PC-9 (cell line): ENCODE measurements around the gene CENPP. TPM values are rescaled to one million over a fixed set of nuclear protein-coding genes. Genes with fewer than 3 reads are reported as not detected.

ENCODE experiments used
- BruUV-seq: library from RNA; stranded (reverse); fragments of 400-500 nt; replicated peaks from 2 replicates; lab custom pipeline; 2021; lab: Mats Ljungman, UMichigan
- CTCF ChIA-PET: fragments of 300-600 bp; sonication (Branson Sonifier 250); formaldehyde crosslinking; loops from one replicate; lab custom pipeline; 2022; ENCODE audit warnings: antibody characterized with exemption; lab: Charles Lee
- POLR2A ChIA-PET: fragments of 300-600 bp; sonication (Branson Sonifier 250); formaldehyde crosslinking; loops from one replicate; lab custom pipeline; 2022; ENCODE audit warnings: antibody characterized with exemption; ENCODE audit not compliant: unreplicated experiment; lab: Charles Lee
- DNase-seq, 2 experiments: peaks; one replicate each; pipeline versions ENCODE4 v3.0.0 to v3.0.0-alpha.2; 2015 to 2022; ENCODE audit warnings: mixed read lengths in 1 of 2
- H2AFZ ChIP-seq: fragments of 200-600 bp; sonication (generic); 2 replicates; pipeline ENCODE4 v1.8.1; 2017; ENCODE audit warnings: antibody characterized with exemption
- H3F3A ChIP-seq: fragments of 200-600 bp; sonication (generic); 2 replicates; pipeline ENCODE4 v1.8.1; 2017; ENCODE audit warnings: antibody characterized with exemption, mild to moderate bottlenecking, low read depth; ENCODE audit not compliant: insufficient read depth
- H3K27ac ChIP-seq: fragments of 200-600 bp; sonication (generic); 2 replicates; pipeline ENCODE4 v1.6.1; 2016; ENCODE audit warnings: mixed run types
- H3K27me3 ChIP-seq: fragments of 200-600 bp; sonication (generic); 2 replicates; pipeline ENCODE4 v1.6.1; 2016; ENCODE audit warnings: low read depth, mixed run types; ENCODE audit not compliant: insufficient read depth
- H3K36me3 ChIP-seq: fragments of 200-600 bp; sonication (generic); 2 replicates; pipeline ENCODE4 v1.6.1; 2016; ENCODE audit warnings: low read depth, mixed run types
- H3K4me1 ChIP-seq: fragments of 200-600 bp; sonication (generic); replicated peaks from 2 replicates; pipeline ENCODE4 v1.6.1; 2016; ENCODE audit warnings: mixed run types; ENCODE audit not compliant: insufficient read depth
- H3K4me2 ChIP-seq: fragments of 200-600 bp; sonication (generic); 2 replicates; pipeline ENCODE4 v1.6.1; 2017; ENCODE audit warnings: mixed run types
- H3K4me3 ChIP-seq: fragments of 200-600 bp; sonication (generic); 2 replicates; pipeline ENCODE4 v1.6.1; 2016; ENCODE audit warnings: mixed run types
- H3K79me2 ChIP-seq: fragments of 200-600 bp; sonication (generic); 2 replicates; pipeline ENCODE4 v1.6.1; 2017; ENCODE audit warnings: low read depth, mixed run types
- H3K9me2 ChIP-seq: fragments of 200-600 bp; sonication (generic); 2 replicates; pipeline ENCODE4 v1.8.1; 2017; ENCODE audit warnings: mild to moderate bottlenecking; ENCODE audit not compliant: insufficient read depth
- H3K9me3 ChIP-seq: fragments of 200-600 bp; sonication (generic); 2 replicates; pipeline ENCODE4 v1.8.1; 2016; ENCODE audit warnings: low read depth; ENCODE audit not compliant: insufficient read depth
- H4K20me1 ChIP-seq: fragments of 200-600 bp; sonication (generic); 2 replicates; pipeline ENCODE4 v1.8.1; 2017; ENCODE audit not compliant: insufficient read depth
- EZH2 ChIP-seq: fragments of 200-600 bp; sonication (generic); IDR thresholded peaks from 2 replicates; pipeline ENCODE4 v1.8.0; 2017; ENCODE audit warnings: antibody characterized with exemption, low read depth
- intact Hi-C: fragments of 100-400 bp; cut with micrococcal nuclease; formaldehyde crosslinking; loops from one replicate; pipeline ENCODE4 v1.10.0; 2022; ENCODE audit not compliant: unreplicated experiment
- total RNA-seq: library from RNA; stranded (reverse); gene quantifications from 2 replicates; pipeline ENCODE4 v1.2.3, GENCODE V29; 2021
- TF ChIP-seq, protein P1 (sequence below): fragments of 200-600 bp; sonication (generic); conservative IDR thresholded peaks from 2 replicates; pipeline ENCODE4 v1.6.1; 2017; ENCODE audit warnings: mixed run types, antibody characterized with exemption, mild to moderate bottlenecking, moderate library complexity

The CENPP gene
- total RNA-seq, 1 experiment from 2014 or later, result 10.0 TPM

DNA sequence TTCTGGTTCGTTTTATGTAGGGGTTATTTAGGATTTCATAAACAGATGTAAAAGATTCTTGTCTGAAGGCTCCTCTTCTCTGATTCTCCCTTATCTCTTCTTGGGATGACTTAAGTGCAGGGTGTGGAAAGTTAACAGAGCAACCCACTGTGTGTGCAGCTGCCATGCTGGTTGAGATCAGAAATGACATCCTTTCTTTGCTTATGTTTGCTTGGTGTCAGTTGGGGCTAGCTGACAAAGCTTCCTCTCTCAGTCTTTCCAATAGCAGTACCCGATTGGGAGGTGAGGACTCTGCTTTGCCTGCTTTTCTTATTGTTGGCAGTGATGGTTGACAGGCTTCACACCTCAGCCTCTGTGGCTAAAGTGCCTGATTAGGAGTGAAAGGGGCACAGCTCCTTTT lies 52.1 kb downstream of the CENPP start:
- POLR2A ChIA-PET, result no interaction called here
- Histone ChIP-seq H3K36me3 (no peaks in the 10 kb centered on the region), H3K27ac (no peak overlapping the region), H2AFZ (no peak overlapping the region), H3K4me1 (no peaks in the 10 kb centered on the region), H3F3A (no peaks in the 10 kb centered on the region), H3K9me3 (0 out of 2 replicates have a peak, but pooled peaks cover 4% of the 10 kb centered on the region), H4K20me1 (no peaks in the 10 kb centered on the region), H3K27me3 (no peaks in the 10 kb centered on the region), H3K79me2 (no peaks in the 10 kb centered on the region), H3K4me2 (no peak overlapping the region), H3K9me2 (no peaks in the 10 kb centered on the region), H3K4me3 (no peak overlapping the region)
- DNase-seq, result no peak
- intact Hi-C loops, result no loop called here
- no TSS peak for BruUV-seq
- CTCF ChIA-PET, result no interaction called here
- TF ChIP-seq, protein P1, sequence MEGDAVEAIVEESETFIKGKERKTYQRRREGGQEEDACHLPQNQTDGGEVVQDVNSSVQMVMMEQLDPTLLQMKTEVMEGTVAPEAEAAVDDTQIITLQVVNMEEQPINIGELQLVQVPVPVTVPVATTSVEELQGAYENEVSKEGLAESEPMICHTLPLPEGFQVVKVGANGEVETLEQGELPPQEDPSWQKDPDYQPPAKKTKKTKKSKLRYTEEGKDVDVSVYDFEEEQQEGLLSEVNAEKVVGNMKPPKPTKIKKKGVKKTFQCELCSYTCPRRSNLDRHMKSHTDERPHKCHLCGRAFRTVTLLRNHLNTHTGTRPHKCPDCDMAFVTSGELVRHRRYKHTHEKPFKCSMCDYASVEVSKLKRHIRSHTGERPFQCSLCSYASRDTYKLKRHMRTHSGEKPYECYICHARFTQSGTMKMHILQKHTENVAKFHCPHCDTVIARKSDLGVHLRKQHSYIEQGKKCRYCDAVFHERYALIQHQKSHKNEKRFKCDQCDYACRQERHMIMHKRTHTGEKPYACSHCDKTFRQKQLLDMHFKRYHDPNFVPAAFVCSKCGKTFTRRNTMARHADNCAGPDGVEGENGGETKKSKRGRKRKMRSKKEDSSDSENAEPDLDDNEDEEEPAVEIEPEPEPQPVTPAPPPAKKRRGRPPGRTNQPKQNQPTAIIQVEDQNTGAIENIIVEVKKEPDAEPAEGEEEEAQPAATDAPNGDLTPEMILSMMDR, result no peak
- TF ChIP-seq EZH2, result no peak

DNA sequence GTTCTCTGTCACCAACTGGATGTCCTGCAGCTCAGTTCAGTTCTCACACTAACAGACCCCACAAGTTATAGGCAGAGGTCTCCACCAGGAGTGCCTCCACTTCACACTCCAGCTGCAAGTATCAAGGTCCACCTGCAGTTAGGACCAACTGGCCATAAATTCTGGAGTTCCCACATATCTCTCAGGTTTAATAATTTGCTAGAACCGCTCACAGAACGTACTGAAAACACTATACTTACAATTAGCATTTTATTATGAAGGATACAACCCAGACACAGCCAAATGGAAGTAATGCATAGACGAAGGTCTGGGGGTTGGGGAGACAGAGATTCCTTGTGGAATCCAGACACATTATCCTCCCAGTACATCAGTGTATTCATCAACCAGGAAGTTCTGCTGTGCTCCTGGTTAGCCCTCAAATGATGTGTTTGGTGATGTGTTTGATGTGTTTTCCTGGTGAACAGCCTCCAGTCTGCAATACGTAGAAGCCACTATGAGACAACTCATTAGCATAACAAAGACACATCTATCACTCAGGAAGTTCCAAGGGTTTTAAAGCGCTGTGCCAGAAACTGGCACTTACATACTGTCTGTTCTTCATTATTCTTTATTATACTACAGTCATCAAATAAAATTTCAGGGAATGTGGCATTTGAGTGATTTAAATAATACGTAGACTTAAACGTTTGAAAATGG lies 53.3 kb downstream of the CENPP start:
- no TSS peak for BruUV-seq
- POLR2A ChIA-PET, result no interaction called here
- H3K27ac ChIP-seq, result no peak overlapping the region
- no peak for DNase-seq
- H3F3A ChIP-seq, result no peaks in the 10 kb centered on the region
- no peaks in the 10 kb centered on the region for H3K27me3 ChIP-seq
- CTCF ChIA-PET, result no interaction called here
- no peak for TF ChIP-seq EZH2
- TF ChIP-seq, protein P1, result no peak
- no peaks in the 10 kb centered on the region for H3K9me3 ChIP-seq
- no peak overlapping the region for H3K4me2 ChIP-seq
- intact Hi-C loops, result no loop called here
- no peak overlapping the region for H3K4me3 ChIP-seq
- H3K36me3 ChIP-seq, result no peaks in the 10 kb centered on the region
- no peaks in the 10 kb centered on the region for H3K79me2 ChIP-seq
- H3K4me1 ChIP-seq, result no peaks in the 10 kb centered on the region
- no peaks in the 10 kb centered on the region for H4K20me1 ChIP-seq
- H3K9me2 ChIP-seq, result no peaks in the 10 kb centered on the region
- no peak overlapping the region for H2AFZ ChIP-seq

DNA sequence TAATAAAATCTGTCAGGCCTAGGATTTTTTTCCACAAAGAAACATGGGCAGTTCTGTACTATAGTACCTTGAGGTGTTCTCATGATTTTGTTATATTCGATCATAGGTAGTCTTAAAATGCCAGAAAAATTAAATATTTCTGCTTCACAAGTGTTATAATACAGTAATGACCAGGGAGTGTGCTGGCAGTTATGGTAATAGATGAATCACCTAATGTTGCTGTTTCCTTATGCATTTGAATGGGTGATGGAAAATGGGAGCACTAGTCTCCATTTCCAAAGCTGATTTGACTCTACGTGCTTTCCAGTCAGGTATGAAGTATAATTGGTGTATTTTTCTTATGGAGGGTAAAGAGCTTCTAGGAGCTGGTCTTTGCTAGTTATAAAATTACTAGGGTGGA lies 54.9 kb downstream of the CENPP start:
- Histone ChIP-seq H2AFZ (no peak overlapping the region), H3K4me2 (no peak overlapping the region), H3K27ac (no peak overlapping the region), H3K36me3 (no peaks in the 10 kb centered on the region), H4K20me1 (no peaks in the 10 kb centered on the region), H3F3A (no peaks in the 10 kb centered on the region), H3K4me1 (no peaks in the 10 kb centered on the region), H3K79me2 (no peaks in the 10 kb centered on the region), H3K27me3 (no peaks in the 10 kb centered on the region), H3K4me3 (no peak overlapping the region), H3K9me3 (no peaks in the 10 kb centered on the region), H3K9me2 (no peaks in the 10 kb centered on the region)
- CTCF ChIA-PET, result no interaction called here
- intact Hi-C loops, result no loop called here
- DNase-seq, result no peak
- no TSS peak for BruUV-seq
- POLR2A ChIA-PET, result no interaction called here
- TF ChIP-seq EZH2, result no peak
- TF ChIP-seq, protein P1, result no peak
